NCI-H2107 treated with DMSO at 0.1 percent for 48 hours (cell line): ENCODE data around the gene DEPP1.

Source experiments
- DNase-seq: peaks from one replicate; lab custom pipeline; 2025; ENCODE audit not compliant: unreplicated experiment; lab: John Stamatoyannopoulos, UW

The DEPP1 gene

DNA sequence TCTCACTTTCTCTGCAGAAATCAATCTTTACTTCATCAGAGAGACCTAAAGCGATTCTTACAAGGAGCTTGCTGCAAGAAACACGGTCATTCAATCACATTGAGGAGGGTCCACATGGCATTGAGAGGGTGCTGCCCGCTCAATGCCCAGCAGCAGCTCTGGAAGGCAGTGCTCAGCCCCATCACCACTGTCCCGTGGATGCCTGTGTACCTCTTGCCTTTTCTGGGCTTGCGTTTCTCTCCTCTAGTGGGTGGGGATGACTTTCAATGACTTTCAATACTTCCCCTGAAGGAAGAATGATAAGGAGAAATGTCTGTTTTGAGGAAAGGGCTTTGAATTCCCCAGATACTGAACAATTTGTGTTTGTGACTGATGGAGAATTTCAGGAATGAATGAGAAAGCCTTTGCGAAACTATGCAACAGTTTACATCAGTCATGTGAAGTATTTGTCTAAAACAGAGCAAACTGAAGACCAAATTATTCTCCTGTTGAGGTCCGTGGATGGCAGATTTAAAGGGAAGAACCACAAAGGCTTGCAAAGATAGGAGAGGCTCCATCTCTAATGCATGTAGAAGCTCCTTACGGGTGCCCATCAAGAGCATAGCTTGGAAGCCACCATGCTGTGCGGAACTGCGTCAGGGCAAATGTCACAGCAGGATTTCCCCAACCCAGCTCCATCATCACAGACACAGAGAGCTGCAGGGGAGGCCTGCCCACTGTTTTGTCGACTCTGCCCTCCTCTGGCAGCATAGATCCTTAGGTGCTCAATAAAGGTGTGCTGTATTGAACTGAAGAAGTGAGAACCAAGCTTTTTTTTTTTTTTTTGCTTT, 15.5 kb upstream of the DEPP1 start:
- DNase-seq = no peak

DNA sequence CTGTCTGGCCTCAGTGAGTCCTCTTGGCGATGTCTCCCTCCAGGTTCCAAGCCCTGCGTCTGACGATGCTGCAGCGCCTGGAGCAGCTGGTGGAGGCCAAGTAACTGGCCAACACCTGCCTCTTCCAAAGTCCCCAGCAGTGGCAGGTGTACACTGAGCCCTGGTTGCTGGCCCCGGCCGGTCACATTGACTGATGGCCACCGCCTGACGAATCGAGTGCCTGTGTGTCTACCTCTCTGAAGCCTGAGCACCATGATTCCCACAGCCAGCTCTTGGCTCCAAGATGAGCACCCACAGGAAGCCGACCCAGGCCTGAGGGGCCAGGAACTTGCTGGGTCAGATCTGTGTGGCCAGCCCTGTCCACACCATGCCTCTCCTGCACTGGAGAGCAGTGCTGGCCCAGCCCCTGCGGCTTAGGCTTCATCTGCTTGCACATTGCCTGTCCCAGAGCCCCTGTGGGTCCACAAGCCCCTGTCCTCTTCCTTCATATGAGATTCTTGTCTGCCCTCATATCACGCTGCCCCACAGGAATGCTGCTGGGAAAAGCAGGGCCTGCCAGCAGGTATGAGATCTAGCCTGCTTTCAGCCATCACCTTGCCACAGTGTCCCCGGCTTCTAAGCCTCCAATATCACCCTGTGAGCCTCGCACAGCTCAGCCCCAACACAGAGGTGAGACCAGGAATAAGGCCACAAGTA, 14.8 kb upstream of the DEPP1 start:
- no peak for DNase-seq

DNA sequence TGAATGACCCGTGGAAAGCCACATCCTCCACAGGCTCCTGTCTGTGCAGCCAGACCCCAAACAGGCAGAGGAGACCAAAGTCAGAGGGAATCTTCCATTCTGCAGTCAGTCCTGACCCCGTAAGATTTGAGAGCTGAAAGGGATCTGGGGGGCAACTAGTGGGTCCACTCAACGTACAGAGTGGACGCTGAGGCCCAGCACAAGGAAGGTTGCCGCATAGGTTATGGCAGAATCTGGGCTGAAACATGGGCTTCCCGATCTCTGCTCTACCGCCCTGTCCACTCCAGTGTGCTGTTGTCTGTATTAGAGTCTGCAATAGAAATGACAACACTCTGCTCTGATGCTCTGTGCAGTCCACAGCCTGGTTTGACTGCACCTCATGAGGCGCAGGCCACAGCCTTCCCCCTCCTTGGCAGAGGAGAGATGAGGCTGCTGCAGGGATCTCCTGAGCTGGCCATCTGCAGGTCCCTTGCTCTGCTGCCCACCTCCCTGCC, 14.2 kb upstream of the DEPP1 start:
- DNase-seq = no peak

DNA sequence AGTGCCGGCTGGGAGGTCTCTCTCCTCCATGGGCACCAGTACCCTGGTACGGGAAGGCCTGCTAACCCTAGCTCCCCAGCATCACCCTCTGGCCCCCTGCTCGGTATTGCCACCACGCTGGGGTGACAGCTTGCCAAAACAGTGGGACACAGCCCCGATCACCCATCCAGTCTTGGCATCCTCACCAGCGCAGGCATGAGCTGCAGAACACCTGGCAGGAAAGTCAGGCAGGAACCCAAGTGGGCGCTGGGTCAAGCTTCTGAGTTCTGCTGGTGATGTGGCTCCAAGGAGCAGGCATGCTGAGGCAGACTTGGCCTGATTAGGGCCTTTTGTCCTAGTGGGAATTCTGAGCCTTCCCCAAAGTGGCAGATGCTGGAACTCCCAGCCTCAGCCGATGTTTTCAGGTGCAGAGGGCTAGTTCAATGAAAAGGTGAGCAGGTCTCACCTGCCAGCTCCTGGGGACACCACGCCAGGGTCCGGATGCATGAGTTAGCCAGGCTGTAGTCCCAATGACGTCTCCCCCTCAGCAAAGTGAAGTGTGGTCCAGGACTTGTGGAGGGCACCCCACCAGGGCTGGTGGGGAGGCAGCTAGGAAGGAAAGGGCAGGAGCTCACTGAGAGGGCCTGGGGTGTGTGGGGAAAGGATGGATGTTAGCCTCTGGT, 13.6 kb upstream of the DEPP1 start:
- DNase-seq = no peak

DNA sequence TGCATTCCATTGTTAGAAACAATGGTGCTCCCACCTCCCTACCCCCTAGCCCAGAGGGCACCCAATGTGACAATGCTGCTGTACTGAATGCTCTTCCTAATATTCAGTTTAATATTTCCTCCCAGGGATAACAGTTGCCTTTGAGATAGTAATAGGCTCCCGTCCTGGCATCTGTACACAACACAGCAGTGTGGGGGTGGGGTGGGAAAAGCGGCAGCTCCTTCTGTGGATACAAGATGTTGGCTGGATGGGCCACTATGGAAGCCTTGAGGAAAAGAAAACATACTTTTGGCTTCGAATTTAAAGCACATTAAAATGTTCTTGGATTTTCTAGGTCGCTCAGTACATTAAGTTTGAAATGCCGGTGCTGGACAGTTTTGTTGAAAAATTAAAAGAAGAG, 13.0 kb upstream of the DEPP1 start:
- no peak for DNase-seq

DNA sequence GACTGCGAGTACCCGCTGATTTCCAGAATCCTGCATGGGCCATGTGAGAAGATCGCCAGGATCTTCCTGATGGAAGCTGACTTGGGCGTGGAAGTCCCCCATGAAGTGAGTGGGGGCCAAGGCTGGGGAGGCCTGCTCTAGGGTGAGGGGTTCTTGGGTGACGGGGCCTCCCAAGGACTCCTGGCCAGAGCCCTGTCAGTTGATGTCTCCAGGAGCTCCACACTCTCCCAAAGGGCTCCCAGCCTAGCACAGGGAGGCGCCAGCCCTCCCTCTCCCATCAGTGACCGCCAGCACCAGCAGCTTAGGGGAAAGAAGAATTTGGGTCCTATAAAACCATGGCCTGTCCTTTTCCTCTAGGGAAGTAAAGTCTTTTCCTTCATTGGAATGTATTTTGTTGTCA, 12.4 kb upstream of the DEPP1 start:
- DNase-seq = no peak

DNA sequence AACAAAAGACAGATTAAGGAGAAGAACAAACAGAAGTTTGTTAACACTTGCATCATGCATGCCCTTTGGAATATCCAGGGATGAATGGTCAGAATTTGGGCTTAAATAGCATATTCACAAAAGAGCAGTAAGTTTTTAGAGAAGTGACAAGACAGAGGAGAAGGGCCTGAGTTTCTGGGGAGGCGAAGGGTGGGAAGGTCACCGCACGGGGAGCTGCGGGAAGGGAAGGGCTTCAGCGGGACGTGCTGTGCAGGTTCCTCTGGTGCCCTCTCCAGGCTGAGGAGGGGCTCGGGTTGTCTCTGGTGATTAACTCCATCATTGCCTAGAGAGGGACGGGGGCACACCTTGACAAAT, 11.7 kb upstream of the DEPP1 start:
- DNase-seq = no peak

DNA sequence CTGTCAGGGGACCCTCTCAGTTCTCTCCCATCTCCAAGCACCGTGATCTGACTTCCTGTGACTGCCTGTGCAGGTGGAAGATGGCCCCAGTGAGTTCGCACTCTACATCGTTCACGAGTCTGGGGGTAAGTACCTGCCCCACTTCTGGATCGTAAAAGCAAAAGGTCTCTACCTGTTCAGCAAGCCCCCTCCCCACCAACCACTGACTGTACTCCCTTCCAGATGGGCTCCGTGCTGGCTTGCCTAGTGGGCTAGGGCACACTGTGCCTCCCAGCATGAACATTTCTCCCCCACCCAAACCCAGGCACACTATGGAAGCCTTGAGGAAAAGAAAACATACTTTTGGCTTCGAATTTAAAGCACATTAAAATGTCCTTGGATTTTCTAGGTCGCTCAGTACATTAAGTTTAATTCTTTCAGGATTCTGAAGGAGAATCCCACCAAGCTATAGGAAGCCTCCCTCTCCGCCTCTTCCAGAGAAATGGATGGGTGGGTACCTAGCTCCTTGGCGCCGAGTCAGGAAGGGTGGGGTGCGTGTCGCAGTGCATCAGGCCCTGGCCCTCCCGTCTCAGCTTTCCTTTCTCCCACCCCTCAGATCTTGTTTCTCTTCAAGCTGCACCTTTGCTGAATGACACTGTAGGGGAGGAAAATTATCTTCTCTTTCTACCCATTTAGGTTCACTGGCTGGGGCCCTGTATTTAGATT, 11.1 kb upstream of the DEPP1 start:
- DNase-seq = no peak

DNA sequence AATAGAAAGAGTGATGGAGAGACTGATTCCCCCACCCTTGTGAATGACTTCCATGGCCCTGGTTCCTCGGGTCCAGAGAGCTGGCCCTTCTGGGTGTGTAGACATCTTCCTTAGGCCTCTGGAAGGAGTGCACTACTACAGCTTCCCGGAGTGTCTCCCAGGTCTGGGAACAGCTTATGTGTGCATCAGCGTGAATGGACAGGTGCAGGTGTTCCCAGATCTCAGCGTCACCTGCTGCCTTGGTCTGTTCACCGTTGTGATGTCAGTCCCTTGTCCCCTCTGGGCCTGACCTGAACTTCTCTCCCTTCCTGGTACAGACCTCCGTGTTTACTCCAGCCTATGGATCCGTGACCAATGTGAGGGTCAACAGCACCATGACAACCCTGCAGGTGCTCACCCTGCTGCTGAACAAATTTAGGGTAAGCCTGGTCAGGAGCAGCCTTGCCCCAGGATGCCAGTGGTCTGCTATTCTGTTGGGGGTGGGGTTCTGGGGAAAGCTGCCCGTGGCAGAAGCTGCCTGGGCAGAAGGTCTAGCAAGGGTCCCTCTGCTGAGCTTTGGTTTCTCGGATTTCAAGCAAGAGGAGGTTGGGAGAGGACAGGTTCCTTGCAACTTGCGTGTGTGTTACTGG, 10.5 kb upstream of the DEPP1 start:
- DNase-seq = no peak

DNA sequence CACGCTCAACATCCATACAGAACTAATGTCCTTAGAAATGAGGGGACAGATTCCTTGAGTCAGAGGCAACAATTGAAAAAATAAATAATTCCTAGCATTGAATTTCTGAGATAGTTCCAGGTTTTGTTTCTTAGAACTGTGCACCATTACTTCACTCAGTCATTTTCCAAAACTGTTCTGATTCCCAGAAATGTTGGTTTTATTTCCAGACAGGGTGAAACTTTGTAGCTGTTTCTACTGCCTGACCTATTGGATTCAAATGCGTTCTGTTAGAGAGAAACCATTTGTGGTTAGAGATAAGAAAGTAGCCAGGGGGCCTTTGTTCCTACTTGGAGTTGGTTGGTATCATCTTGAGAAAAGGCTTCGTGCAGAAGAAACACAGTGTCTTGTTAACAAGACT, 8.1 kb upstream of the DEPP1 start:
- no peak for DNase-seq

DNA sequence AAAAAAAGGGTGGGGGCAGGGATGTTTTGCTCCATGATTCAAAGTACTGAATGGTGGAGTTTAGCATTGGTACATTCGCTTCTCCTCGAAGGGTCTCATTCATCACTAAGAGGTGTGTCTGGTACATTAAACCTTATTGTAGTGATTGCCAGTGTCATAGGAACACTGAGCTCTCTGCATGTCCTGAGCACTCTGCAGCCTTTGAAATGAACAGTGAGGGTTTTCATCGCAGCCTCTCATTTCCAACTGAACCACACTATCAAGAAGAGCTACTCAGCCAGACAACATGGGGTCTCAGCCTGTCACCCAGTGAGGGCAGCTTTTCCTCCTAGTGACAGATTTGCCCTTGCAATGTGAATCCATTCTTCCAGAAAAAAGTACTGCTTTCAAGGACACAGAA, 7.6 kb upstream of the DEPP1 start:
- no peak for DNase-seq

DNA sequence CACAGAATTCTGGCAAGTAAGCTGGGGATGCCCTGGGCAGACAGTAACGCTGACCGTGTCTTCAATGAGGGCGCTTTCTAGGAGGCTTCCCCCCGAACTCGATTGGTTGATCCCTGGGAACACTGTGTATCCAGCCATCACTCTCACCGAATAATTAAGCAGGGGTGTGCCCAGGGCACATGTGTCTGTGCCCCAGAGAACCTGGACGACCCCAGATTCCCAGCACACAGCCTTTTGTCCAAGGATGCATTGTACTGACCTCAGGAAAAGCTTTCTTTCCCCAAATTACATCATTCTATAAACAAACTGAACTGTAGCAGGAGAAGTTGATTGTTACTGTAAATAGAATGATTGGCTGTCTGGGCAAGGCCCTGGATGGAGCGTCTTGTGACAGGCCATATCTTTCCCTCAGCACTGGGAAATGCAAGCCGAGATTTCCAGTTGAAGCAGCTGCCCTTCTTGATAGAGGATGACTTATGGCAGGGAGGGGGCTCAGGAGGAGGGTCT, 6.6 kb upstream of the DEPP1 start:
- no peak for DNase-seq

DNA sequence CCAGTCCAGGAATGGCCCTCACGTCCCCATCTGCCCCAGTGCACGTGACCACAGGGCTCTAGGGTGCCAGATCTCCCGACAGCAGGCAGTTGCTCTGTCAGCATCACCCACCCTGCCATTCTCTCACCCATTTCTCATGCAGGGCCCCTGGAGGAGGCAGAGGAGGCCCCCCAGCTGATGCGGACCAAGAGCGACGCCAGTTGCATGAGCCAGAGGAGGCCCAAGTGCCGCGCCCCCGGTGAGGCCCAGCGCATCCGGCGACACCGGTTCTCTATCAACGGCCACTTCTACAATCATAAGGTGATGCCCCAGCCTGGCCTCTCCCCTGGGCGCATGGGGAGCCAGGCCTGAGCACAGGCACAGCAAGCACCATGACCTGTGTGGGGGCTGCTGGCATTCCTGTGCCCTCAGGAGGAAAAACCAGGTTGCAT, 6.1 kb upstream of the DEPP1 start:
- DNase-seq = no peak

DNA sequence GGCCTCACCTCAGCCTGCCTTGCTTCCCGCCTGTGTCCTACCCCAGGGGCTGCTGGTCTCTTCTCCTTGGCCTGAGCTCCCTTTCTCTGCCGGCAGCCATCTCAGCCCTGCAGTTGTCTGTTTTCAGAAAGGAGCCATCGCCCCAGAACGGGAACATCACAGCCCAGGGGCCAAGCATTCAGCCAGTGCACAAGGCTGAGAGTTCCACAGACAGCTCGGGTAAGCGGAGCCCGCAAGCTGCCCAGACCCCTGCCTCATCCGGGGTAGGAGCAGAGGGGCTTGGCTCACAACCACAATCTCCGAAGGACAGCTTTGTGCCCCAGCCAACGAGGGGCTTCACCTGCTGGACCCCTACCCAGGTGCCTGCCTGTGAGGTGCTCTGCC, 5.3 kb upstream of the DEPP1 start:
- no peak for DNase-seq

DNA sequence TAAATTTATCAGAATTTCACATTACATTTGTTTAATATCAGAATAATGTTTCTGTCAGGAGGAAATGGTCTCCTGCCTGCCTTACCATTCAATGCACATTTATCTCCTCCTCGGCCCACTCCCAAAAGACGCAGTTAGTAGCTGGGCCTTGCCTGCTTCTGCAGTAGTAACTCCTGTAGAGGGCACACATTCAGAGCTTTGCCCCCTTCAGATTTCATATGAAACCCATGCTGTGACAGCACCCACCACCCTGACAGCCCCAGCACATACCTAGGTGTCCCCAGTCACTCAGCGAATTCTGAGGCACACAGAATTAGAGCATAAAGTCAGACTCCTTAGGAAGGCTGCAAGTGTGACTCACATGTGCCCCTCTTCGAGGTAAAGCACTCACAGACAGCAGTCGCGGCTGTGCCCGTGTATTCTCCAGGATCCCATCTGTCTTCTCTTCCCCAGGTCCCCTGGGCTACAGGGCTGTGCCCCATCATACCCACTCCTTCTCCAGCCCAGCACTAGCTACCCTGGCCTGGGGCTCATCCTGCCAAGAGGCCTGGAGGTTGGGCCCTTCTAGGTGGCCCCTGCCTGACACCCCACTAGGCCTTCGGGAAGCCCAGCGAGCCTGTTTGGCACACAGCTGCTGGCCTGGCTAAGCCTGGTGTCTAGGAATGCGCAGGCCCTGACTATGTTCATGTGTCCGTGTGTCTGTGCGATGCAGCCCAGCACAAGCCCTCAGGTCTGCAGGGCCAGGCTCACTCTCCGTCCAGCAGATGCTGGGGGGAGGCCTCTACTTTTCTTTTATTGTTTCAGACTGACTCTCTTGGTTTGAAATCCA, 4.7 kb upstream of the DEPP1 start:
- DNase-seq = no peak

DNA sequence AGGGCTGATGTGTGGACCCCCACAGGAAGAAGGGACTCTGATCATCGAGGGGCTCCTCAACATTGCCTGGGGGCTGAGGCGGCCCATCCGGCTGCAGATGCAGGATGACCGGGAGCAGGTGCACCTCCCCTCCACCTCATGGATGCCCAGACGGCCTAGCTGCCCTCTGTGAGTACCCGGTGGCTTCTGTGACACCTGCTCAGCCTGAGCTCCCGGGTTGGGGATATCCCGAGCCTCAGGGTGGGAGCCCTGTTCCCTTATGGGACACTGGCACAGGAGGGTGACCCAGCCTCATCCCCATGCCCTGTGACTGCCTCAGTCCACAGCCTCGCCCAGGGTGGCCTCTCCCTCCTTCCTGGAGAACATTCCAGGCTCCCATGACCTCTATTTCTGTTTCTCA, 3.9 kb upstream of the DEPP1 start:
- DNase-seq = no peak

DNA sequence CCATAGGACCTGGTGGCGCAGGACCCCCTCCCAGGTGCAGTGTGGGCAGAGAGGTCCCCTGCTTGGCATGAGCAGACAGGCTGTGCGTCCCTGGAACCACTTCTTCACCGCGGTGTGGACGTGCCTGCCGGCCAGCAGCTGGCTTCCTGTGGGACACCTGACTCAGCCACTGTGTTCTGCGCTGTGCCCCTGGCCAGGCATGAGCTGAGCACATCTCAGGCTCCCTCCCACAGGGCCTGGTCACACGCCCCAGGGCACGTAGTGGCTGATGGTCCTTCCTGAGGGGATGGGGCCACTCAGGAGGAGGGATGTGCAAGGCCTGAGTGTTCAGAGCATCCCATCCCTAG, 3.5 kb upstream of the DEPP1 start:
- no peak for DNase-seq

DNA sequence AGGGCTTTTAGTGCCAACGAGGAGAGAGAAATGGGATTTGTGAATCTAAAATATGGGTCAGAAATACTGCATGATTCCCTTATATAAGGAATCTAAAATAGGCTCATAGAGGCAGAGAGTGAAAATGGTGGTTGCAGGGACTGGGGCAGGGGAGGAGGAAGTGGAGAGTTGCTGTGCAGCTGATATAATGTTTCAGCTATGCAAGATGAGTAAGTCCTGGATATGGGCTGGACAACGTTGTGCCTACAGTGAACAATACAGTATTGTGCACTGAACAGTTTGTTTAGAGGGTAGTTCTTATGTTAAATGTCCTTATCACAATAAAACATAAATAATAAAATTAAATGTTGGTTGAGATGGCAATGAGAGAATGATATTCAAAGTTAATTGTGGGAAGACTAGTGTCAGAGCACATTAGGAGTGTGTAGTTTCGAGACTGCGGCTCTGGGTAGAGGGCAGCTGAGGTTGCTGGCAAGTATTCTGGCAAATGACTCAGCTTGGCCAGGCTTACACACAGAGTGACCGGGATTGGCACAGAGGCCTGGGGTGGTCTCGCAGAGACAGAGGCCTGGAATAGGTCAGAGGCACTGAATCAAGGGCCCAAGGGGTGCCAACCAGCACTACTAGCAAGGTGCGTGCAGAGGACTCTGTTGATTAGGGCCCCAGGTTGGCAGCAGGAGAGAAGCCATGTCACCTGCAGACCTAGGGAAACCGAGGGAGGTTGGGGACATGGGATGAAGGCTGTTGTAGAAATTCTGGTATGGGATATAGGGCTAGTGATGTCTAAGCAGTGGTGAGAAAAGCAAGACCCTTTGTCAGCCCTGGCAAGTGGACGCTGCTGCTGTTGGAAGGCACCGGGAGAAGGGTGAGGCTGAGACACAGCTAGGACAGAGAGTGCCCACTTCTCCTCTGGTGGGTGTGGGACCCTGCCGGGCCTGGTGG, 2.8 kb upstream of the DEPP1 start:
- DNase-seq = no peak
